NCI-H1694 treated with DMSO at 0.1 percent for 48 hours (cell line): Measurements from ENCODE around the gene ACSL5.

Source experiments
- DNase-seq: peaks from one replicate; lab custom pipeline; 2025; lab: John Stamatoyannopoulos, UW

The ACSL5 gene

GRCh38 chr10:112373912-112374338 is at the start of gene ACSL5:
Gene ACSL5 (plus strand): TSS chr10:112374116. CDS start chr10:112394947, 20,831 bp downstream.
- no peak for DNase-seq

GRCh38 chr10:112327678-112328077 is 46.2 kb upstream of the ACSL5 start:
- DNase-seq: no peak

- no peak for DNase-seq
Measured at GRCh38 chr10:112330162-112330561, 43.8 kb upstream of the ACSL5 start.

- no peak for DNase-seq
Measured at GRCh38 chr10:112330607-112331160, 43.2 kb upstream of the ACSL5 start.

GRCh38 chr10:112332022-112332421 is 41.9 kb upstream of the ACSL5 start:
- no peak for DNase-seq

- DNase-seq: no peak
Measured at GRCh38 chr10:112332509-112333228, 41.2 kb upstream of the ACSL5 start.

- no peak for DNase-seq
Measured at GRCh38 chr10:112333452-112333851, 40.5 kb upstream of the ACSL5 start.

- DNase-seq: no peak
Measured at GRCh38 chr10:112335111-112335867, 38.6 kb upstream of the ACSL5 start.

- DNase-seq: no peak
Measured at GRCh38 chr10:112335868-112336265, 38.0 kb upstream of the ACSL5 start.

GRCh38 chr10:112336556-112337201 is 37.2 kb upstream of the ACSL5 start:
- DNase-seq: no peak

- no peak for DNase-seq
Measured at GRCh38 chr10:112338957-112339356, 35.0 kb upstream of the ACSL5 start.

GRCh38 chr10:112340601-112341000 is 33.3 kb upstream of the ACSL5 start:
- DNase-seq: no peak

- DNase-seq: no peak
Measured at GRCh38 chr10:112343056-112343806, 30.7 kb upstream of the ACSL5 start.

GRCh38 chr10:112344261-112344660 is 29.7 kb upstream of the ACSL5 start:
- no peak for DNase-seq

- DNase-seq: no peak
Measured at GRCh38 chr10:112345202-112345601, 28.7 kb upstream of the ACSL5 start.

- no peak for DNase-seq
Measured at GRCh38 chr10:112345743-112346142, 28.2 kb upstream of the ACSL5 start.

GRCh38 chr10:112346774-112347173 is 27.1 kb upstream of the ACSL5 start:
- no peak for DNase-seq

GRCh38 chr10:112347709-112348671 is 25.9 kb upstream of the ACSL5 start:
- no peak for DNase-seq

GRCh38 chr10:112348759-112349158 is 25.2 kb upstream of the ACSL5 start:
- DNase-seq: no peak

GRCh38 chr10:112349521-112350085 is 24.3 kb upstream of the ACSL5 start:
- no peak for DNase-seq
